Measurements from ENCODE around the gene UHRF1. TPM values are rescaled to one million over a fixed set of nuclear protein-coding genes. Genes with fewer than 3 reads are reported as not detected.

The UHRF1 gene
- total RNA-seq, 3 donors from 2014 or later = 3.2 to 13.4 (median 4.2) TPM

DNA sequence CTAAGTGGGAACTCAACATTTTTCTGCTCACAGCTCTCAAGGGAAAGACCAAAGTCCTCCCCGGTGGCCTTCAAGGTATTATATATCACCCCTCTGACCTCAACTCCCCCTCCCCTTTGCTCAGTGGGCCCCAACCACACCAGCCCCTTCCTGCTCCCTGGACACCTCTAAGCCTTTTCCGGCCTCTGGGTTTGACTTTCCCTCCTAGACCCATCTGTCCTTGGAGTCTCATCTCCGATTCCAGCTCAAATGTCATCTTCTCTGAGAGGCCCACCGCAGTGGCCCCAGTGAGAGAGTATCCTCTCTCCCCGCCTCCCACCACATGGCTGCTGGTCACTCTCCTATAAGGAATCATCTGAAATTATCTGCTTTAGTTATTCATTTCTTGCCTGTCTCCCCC is 941 bp upstream of the UHRF1 start:
- Histone ChIP-seq H3K4me3 (no peak overlapping the region), H3K9me3 (no peaks in the 10 kb centered on the region), H3K36me3 (ENCODE audit: low read depth) (no peaks in the 10 kb centered on the region), H3K4me1 (ENCODE audit: low read depth) (peaks cover 17% of the 10 kb centered on the region)
- ATAC-seq (no peak), DNase-seq (no peak)
- intact Hi-C loops (cut with DNase I, micrococcal nuclease) = no loop called here
- no peak for TF ChIP-seq CTCF (IDR thresholded peaks at IDR 0.05)

- no peaks in the 10 kb centered on the region for H3K36me3 ChIP-seq (ENCODE audit: low read depth)
- DNase-seq (peak in 2 of 3 donors; percentile 3 to 36), ATAC-seq (no peak)
- no peak overlapping the region for H3K4me3 ChIP-seq
- H3K9me3 ChIP-seq = no peaks in the 10 kb centered on the region
- peaks cover 17% of the 10 kb centered on the region for H3K4me1 ChIP-seq (ENCODE audit: low read depth)
- intact Hi-C loops (cut with DNase I, micrococcal nuclease) = no loop called here
- no peak for TF ChIP-seq CTCF (IDR thresholded peaks at IDR 0.05)
These were observed 533 bp upstream of the UHRF1 start for GRCh38 chr19:4908781-4909155.

DNA sequence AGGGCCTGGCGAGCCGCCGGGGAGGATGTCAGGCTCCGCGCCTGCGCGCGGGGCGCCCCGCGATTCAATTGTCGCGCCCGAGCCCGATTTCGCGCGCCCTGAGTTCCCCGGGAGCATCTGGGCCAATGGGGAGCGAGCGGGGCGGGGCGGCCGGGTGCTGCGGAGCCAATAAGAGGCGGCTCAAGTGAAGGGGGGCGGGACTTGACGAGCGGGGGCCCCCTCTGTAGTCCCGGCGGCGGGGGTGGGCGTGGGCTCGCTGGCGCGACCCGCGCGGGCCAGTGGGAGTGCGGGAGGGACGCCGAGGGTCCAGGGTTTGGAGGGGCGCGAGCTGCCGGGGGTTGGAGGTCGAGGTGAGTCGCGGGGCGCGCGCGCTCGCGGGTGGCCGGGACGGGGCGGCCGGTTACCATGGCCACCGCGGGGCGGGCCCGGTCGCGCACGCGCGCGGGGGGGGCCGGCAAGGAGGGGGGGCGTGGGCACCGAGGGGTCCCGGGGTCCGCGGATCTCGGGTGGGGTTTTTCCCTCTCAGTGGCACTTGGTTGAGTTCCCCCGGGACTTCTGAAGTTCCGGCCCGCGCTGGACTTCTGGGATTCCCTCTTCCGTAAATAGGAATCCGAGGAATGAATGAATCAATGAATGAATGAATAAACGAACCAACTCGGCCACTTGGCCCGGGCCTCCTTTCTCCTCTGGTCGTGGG is 744 bp downstream of the UHRF1 start:
- peak; percentile 96 for ATAC-seq
- H3K9me3 ChIP-seq = no peaks in the 10 kb centered on the region
- peak overlapping the region; percentile 42 for H3K4me3 ChIP-seq
- H3K36me3 ChIP-seq (ENCODE audit: low read depth) = no peaks in the 10 kb centered on the region
- intact Hi-C loops (cut with DNase I, micrococcal nuclease) = loop anchor here (5.0 kb wide), 2 partner anchors 38 to 98 kb away; no protein-coding TSS in a partner anchor
- H3K4me1 ChIP-seq (ENCODE audit: low read depth) = peaks cover 17% of the 10 kb centered on the region
- peak; percentile 94 to 96 (median 95) for DNase-seq
- TF ChIP-seq CTCF (IDR thresholded peaks at IDR 0.05) = no peak

- no peak overlapping the region for H3K4me3 ChIP-seq
- H3K4me1 ChIP-seq (ENCODE audit: low read depth) = peaks cover 22% of the 10 kb centered on the region
- H3K36me3 ChIP-seq (ENCODE audit: low read depth) = no peaks in the 10 kb centered on the region
- no peak for ATAC-seq
- intact Hi-C loops (cut with DNase I, micrococcal nuclease) = loop anchor here (5.0 kb wide), 2 partner anchors 38 to 98 kb away; no protein-coding TSS in a partner anchor
- H3K9me3 ChIP-seq = no peaks in the 10 kb centered on the region
- no peak for TF ChIP-seq CTCF (IDR thresholded peaks at IDR 0.05)
- DNase-seq = peak in 2 of 3 donors; percentile 28 to 57
These were observed 1.4 kb downstream of the UHRF1 start for GRCh38 chr19:4910594-4911281.

- no peaks in the 10 kb centered on the region for H3K9me3 ChIP-seq
- no peak for ATAC-seq
- H3K4me3 ChIP-seq = no peak overlapping the region
- H3K4me1 ChIP-seq (ENCODE audit: low read depth) = peaks cover 23% of the 10 kb centered on the region
- no peaks in the 10 kb centered on the region for H3K36me3 ChIP-seq (ENCODE audit: low read depth)
- DNase-seq = no peak
- no peak for TF ChIP-seq CTCF (IDR thresholded peaks at IDR 0.05)
- intact Hi-C loops (cut with DNase I, micrococcal nuclease) = loop anchor here (5.0 kb wide), 2 partner anchors 39 to 99 kb away; no protein-coding TSS in a partner anchor
These were observed 2.0 kb downstream of the UHRF1 start for GRCh38 chr19:4911314-4911713.
